Measurements from ENCODE around the gene KRTAP4-3. TPM values are rescaled to one million over a fixed set of nuclear protein-coding genes. Genes with fewer than 3 reads are reported as not detected.

KRTAP4-3 gene
- total RNA-seq, 1 experiment from 2014 or later = not detected

DNA sequence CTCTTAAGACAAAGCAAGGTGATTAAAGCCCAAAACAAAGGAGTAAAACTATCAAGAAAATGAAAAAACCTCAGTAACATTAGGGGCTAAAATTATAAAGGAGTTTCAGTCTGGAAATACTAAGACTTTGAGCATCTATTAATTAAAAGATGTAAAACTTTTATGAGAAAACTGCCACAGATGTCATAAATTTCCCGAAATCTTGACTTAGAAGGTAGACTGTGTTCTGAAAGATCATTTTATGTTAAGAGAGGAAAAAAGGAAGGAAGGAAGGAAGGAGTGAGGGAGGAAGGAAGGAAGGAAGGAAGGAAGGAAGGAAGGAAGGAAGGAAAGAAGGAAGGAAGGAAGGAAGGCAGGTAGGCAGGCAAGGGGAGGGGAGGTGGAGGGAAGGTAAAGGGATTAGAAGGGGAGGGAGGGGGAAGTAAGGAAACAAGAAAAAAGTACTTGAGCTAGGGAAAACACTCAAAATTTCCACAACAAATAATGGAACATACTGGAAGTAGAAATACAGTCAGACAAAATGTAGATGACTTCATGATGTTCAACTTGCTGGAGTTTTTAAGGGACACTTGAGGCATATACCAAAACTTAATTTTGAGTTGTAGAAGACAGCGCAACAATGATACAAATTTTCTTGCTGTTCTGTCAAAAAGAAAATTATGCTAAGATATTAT lies 20.4 kb downstream of the KRTAP4-3 start:
- no peak for DNase-seq (ENCODE audit: low spot score)
- no peak overlapping the region for H3K4me3 Mint-ChIP-seq
- TF ChIP-seq, protein P1, sequence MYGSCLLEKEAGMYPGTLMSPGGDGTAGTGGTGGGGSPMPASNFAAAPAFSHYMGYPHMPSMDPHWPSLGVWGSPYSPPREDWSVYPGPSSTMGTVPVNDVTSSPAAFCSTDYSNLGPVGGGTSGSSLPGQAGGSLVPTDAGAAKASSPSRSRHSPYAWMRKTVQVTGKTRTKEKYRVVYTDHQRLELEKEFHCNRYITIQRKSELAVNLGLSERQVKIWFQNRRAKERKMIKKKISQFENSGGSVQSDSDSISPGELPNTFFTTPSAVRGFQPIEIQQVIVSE (CRISPR knock-in tag; IDR thresholded peaks at IDR 0.05; ENCODE audit: borderline replicate concordance) = no peak
- TF ChIP-seq, protein P2, sequence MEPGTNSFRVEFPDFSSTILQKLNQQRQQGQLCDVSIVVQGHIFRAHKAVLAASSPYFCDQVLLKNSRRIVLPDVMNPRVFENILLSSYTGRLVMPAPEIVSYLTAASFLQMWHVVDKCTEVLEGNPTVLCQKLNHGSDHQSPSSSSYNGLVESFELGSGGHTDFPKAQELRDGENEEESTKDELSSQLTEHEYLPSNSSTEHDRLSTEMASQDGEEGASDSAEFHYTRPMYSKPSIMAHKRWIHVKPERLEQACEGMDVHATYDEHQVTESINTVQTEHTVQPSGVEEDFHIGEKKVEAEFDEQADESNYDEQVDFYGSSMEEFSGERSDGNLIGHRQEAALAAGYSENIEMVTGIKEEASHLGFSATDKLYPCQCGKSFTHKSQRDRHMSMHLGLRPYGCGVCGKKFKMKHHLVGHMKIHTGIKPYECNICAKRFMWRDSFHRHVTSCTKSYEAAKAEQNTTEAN (CRISPR knock-in tag; IDR thresholded peaks at IDR 0.05) = no peak
- no peak for TF ChIP-seq TEAD4 (CRISPR knock-in tag; IDR thresholded peaks at IDR 0.05)
- TF ChIP-seq, protein P3, sequence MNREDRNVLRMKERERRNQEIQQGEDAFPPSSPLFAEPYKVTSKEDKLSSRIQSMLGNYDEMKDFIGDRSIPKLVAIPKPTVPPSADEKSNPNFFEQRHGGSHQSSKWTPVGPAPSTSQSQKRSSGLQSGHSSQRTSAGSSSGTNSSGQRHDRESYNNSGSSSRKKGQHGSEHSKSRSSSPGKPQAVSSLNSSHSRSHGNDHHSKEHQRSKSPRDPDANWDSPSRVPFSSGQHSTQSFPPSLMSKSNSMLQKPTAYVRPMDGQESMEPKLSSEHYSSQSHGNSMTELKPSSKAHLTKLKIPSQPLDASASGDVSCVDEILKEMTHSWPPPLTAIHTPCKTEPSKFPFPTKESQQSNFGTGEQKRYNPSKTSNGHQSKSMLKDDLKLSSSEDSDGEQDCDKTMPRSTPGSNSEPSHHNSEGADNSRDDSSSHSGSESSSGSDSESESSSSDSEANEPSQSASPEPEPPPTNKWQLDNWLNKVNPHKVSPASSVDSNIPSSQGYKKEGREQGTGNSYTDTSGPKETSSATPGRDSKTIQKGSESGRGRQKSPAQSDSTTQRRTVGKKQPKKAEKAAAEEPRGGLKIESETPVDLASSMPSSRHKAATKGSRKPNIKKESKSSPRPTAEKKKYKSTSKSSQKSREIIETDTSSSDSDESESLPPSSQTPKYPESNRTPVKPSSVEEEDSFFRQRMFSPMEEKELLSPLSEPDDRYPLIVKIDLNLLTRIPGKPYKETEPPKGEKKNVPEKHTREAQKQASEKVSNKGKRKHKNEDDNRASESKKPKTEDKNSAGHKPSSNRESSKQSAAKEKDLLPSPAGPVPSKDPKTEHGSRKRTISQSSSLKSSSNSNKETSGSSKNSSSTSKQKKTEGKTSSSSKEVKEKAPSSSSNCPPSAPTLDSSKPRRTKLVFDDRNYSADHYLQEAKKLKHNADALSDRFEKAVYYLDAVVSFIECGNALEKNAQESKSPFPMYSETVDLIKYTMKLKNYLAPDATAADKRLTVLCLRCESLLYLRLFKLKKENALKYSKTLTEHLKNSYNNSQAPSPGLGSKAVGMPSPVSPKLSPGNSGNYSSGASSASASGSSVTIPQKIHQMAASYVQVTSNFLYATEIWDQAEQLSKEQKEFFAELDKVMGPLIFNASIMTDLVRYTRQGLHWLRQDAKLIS (CRISPR knock-in tag; IDR thresholded peaks at IDR 0.05; ENCODE audit: borderline replicate concordance) = no peak
- TF ChIP-seq, protein P4, sequence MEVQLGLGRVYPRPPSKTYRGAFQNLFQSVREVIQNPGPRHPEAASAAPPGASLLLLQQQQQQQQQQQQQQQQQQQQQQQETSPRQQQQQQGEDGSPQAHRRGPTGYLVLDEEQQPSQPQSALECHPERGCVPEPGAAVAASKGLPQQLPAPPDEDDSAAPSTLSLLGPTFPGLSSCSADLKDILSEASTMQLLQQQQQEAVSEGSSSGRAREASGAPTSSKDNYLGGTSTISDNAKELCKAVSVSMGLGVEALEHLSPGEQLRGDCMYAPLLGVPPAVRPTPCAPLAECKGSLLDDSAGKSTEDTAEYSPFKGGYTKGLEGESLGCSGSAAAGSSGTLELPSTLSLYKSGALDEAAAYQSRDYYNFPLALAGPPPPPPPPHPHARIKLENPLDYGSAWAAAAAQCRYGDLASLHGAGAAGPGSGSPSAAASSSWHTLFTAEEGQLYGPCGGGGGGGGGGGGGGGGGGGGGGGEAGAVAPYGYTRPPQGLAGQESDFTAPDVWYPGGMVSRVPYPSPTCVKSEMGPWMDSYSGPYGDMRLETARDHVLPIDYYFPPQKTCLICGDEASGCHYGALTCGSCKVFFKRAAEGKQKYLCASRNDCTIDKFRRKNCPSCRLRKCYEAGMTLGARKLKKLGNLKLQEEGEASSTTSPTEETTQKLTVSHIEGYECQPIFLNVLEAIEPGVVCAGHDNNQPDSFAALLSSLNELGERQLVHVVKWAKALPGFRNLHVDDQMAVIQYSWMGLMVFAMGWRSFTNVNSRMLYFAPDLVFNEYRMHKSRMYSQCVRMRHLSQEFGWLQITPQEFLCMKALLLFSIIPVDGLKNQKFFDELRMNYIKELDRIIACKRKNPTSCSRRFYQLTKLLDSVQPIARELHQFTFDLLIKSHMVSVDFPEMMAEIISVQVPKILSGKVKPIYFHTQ (CRISPR knock-in tag; IDR thresholded peaks at IDR 0.05) = no peak
- TF ChIP-seq ZNF416 (CRISPR knock-in tag; IDR thresholded peaks at IDR 0.05) = no peak
- no peak for TF ChIP-seq SMAD4 (CRISPR knock-in tag; IDR thresholded peaks at IDR 0.05)
- TF ChIP-seq, protein P5, sequence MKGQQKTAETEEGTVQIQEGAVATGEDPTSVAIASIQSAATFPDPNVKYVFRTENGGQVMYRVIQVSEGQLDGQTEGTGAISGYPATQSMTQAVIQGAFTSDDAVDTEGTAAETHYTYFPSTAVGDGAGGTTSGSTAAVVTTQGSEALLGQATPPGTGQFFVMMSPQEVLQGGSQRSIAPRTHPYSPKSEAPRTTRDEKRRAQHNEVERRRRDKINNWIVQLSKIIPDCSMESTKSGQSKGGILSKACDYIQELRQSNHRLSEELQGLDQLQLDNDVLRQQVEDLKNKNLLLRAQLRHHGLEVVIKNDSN (CRISPR knock-in tag; IDR thresholded peaks at IDR 0.05) = no peak
- TF ChIP-seq ZBTB21 (CRISPR knock-in tag; IDR thresholded peaks at IDR 0.05; ENCODE audit: borderline replicate concordance) = no peak
- no peak for TF ChIP-seq NR3C1 (CRISPR knock-in tag; conservative IDR thresholded peaks at IDR 0.05; ENCODE audit: low read depth)
- TF ChIP-seq HMGA2 (CRISPR knock-in tag; IDR thresholded peaks at IDR 0.05) = no peak
- TF ChIP-seq, protein P6, sequence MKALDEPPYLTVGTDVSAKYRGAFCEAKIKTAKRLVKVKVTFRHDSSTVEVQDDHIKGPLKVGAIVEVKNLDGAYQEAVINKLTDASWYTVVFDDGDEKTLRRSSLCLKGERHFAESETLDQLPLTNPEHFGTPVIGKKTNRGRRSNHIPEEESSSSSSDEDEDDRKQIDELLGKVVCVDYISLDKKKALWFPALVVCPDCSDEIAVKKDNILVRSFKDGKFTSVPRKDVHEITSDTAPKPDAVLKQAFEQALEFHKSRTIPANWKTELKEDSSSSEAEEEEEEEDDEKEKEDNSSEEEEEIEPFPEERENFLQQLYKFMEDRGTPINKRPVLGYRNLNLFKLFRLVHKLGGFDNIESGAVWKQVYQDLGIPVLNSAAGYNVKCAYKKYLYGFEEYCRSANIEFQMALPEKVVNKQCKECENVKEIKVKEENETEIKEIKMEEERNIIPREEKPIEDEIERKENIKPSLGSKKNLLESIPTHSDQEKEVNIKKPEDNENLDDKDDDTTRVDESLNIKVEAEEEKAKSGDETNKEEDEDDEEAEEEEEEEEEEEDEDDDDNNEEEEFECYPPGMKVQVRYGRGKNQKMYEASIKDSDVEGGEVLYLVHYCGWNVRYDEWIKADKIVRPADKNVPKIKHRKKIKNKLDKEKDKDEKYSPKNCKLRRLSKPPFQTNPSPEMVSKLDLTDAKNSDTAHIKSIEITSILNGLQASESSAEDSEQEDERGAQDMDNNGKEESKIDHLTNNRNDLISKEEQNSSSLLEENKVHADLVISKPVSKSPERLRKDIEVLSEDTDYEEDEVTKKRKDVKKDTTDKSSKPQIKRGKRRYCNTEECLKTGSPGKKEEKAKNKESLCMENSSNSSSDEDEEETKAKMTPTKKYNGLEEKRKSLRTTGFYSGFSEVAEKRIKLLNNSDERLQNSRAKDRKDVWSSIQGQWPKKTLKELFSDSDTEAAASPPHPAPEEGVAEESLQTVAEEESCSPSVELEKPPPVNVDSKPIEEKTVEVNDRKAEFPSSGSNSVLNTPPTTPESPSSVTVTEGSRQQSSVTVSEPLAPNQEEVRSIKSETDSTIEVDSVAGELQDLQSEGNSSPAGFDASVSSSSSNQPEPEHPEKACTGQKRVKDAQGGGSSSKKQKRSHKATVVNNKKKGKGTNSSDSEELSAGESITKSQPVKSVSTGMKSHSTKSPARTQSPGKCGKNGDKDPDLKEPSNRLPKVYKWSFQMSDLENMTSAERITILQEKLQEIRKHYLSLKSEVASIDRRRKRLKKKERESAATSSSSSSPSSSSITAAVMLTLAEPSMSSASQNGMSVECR (CRISPR knock-in tag; IDR thresholded peaks at IDR 0.05; ENCODE audit: borderline replicate concordance) = no peak
- TF ChIP-seq SP1 (CRISPR knock-in tag; conservative IDR thresholded peaks at IDR 0.05) = no peak
- TF ChIP-seq, protein P7, sequence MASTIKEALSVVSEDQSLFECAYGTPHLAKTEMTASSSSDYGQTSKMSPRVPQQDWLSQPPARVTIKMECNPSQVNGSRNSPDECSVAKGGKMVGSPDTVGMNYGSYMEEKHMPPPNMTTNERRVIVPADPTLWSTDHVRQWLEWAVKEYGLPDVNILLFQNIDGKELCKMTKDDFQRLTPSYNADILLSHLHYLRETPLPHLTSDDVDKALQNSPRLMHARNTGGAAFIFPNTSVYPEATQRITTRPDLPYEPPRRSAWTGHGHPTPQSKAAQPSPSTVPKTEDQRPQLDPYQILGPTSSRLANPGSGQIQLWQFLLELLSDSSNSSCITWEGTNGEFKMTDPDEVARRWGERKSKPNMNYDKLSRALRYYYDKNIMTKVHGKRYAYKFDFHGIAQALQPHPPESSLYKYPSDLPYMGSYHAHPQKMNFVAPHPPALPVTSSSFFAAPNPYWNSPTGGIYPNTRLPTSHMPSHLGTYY (CRISPR knock-in tag; IDR thresholded peaks at IDR 0.05) = no peak
- TF ChIP-seq, protein P8, sequence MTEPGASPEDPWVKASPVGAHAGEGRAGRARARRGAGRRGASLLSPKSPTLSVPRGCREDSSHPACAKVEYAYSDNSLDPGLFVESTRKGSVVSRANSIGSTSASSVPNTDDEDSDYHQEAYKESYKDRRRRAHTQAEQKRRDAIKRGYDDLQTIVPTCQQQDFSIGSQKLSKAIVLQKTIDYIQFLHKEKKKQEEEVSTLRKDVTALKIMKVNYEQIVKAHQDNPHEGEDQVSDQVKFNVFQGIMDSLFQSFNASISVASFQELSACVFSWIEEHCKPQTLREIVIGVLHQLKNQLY (CRISPR knock-in tag; IDR thresholded peaks at IDR 0.05) = no peak
- TF ChIP-seq, protein P9, sequence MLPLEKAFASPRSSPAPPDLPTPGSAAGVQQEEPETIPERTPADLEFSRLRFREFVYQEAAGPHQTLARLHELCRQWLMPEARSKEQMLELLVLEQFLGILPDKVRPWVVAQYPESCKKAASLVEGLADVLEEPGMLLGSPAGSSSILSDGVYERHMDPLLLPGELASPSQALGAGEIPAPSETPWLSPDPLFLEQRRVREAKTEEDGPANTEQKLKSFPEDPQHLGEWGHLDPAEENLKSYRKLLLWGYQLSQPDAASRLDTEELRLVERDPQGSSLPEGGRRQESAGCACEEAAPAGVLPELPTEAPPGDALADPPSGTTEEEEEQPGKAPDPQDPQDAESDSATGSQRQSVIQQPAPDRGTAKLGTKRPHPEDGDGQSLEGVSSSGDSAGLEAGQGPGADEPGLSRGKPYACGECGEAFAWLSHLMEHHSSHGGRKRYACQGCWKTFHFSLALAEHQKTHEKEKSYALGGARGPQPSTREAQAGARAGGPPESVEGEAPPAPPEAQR (CRISPR knock-in tag; IDR thresholded peaks at IDR 0.05) = no peak
- TF ChIP-seq, protein P10, sequence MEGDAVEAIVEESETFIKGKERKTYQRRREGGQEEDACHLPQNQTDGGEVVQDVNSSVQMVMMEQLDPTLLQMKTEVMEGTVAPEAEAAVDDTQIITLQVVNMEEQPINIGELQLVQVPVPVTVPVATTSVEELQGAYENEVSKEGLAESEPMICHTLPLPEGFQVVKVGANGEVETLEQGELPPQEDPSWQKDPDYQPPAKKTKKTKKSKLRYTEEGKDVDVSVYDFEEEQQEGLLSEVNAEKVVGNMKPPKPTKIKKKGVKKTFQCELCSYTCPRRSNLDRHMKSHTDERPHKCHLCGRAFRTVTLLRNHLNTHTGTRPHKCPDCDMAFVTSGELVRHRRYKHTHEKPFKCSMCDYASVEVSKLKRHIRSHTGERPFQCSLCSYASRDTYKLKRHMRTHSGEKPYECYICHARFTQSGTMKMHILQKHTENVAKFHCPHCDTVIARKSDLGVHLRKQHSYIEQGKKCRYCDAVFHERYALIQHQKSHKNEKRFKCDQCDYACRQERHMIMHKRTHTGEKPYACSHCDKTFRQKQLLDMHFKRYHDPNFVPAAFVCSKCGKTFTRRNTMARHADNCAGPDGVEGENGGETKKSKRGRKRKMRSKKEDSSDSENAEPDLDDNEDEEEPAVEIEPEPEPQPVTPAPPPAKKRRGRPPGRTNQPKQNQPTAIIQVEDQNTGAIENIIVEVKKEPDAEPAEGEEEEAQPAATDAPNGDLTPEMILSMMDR (IDR thresholded peaks at IDR 0.05) = no peak
- H3K9me3 Mint-ChIP-seq = peaks cover 22% of the 10 kb centered on the region
- ATAC-seq = no peak
- no peaks in the 10 kb centered on the region; the same call in 1 of the 2 replicates for H3K27me3 Mint-ChIP-seq (ENCODE audit: low read depth)
- H3K36me3 Mint-ChIP-seq = peaks cover 16% of the 10 kb centered on the region
- ChIA-PET POLR2A (no interaction called here), CTCF (no interaction called here)
- peaks cover 8% of the 10 kb centered on the region; the same call in 1 of the 2 replicates for H3K4me1 Mint-ChIP-seq
- H3K27ac Mint-ChIP-seq = no peak overlapping the region

Data from WTC11 (cell line).